GM18508 (cell line): ENCODE data around the gene INPP5J.
"Not testable (repeated sequence)": the region's sequence is repeated elsewhere in the genome, so short reads cannot be mapped to it uniquely, and the experiment has no call there.

Experiments used
- ATAC-seq: cut with Tn5 transposase; IDR thresholded peaks from one replicate; pipeline ENCODE4 v1.9.1; 2021; ENCODE audit warnings: moderate number of reproducible peaks; ENCODE audit not compliant: insufficient read depth, unreplicated experiment

Gene INPP5J

GRCh38 chr22:31142285-31142684 is 19.5 kb downstream of the INPP5J start:
- ATAC-seq: no peak

GRCh38 chr22:31143038-31143437 is 20.3 kb downstream of the INPP5J start:
- no peak for ATAC-seq

GRCh38 chr22:31143537-31143936 is 20.8 kb downstream of the INPP5J start:
- no peak for ATAC-seq

GRCh38 chr22:31144223-31144622 is 21.5 kb downstream of the INPP5J start:
- ATAC-seq: no peak

DNA sequence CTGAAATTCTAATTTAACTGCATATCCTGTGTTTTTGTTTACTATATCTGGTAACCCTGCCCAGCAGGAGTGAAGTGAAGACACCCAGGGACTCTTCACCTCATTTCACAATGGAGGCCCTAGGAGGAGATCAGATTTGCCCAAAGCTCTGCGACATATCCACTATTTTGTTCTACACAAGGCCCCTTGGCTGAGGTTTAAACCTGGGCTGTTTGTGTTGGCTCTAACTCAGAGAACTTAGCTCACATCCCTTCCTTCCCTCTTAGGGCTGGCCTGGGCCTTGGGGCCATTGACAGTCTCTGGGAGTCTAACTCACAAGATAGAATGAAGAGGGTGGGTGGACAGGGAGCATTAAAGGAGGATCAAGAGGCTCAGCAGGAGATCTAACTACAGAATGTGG is 25.7 kb downstream of the INPP5J start:
- ATAC-seq: no peak

- ATAC-seq: no peak
Observed at GRCh38 chr22:31148953-31149627, 26.3 kb downstream of the INPP5J start.

GRCh38 chr22:31150615-31151014 is 27.8 kb downstream of the INPP5J start:
- ATAC-seq: no peak

DNA sequence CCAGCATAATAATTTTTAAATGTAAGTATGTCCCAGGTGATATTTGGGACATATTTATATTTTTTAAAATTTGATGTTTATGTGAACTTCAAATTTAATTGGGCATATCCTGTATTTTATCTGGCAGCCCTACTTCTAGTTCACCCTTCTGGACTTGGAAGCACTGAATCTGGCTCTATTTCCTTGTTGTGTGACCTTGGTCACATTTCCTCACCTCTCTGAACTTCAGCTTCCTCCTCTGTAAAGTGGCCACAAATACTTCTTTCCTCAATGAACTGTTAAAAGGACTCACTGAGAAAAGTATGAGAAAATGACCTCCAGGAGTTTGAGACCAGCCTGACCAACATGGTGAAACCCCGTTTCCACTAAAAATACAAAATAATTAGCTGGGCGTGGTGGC is 29.1 kb downstream of the INPP5J start:
- ATAC-seq: no peak

DNA sequence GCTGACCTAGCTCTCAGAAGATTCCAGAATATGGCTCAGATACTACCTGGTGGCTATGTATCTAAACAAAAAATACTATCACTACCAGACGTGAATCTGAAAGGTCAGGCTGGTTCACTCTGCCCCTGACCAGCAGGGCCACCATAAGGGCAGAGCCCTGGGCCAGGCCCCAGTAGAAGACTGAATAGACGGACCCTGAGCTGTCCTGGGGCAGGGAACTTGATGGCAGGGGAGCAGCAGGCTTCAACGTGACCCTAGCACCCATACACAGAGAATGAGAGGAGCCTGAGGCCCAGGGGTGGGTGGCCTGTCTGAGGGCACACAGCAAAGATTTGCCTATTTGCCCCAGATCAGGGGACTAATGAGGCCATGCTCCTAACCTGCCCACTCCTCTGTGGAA is 30.6 kb downstream of the INPP5J start:
- no peak for ATAC-seq

GRCh38 chr22:31154975-31155374 is 32.2 kb downstream of the INPP5J start:
- no peak for ATAC-seq

DNA sequence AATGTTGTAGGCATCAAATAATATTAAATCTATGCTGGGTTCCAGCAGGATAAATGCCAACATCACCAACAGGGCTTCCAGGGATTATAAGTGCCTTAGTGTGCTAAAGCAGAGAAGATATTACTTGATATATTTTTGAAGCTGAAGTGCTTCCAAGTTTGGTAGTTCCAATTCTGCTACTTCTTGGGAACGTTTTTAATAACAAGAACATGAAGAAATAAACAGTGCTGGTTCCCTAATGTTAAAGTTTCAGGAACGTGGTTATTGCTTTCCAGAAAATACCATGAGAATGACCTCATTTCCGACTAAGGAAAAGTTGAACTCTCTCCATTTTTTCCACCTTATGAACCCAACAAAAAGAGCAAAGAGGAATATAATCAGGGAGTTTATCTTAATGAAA is 32.7 kb downstream of the INPP5J start:
- no peak for ATAC-seq

GRCh38 chr22:31160328-31160978 is 37.7 kb downstream of the INPP5J start:
- ATAC-seq: no peak

GRCh38 chr22:31161386-31161785 is 38.6 kb downstream of the INPP5J start:
- no peak for ATAC-seq

DNA sequence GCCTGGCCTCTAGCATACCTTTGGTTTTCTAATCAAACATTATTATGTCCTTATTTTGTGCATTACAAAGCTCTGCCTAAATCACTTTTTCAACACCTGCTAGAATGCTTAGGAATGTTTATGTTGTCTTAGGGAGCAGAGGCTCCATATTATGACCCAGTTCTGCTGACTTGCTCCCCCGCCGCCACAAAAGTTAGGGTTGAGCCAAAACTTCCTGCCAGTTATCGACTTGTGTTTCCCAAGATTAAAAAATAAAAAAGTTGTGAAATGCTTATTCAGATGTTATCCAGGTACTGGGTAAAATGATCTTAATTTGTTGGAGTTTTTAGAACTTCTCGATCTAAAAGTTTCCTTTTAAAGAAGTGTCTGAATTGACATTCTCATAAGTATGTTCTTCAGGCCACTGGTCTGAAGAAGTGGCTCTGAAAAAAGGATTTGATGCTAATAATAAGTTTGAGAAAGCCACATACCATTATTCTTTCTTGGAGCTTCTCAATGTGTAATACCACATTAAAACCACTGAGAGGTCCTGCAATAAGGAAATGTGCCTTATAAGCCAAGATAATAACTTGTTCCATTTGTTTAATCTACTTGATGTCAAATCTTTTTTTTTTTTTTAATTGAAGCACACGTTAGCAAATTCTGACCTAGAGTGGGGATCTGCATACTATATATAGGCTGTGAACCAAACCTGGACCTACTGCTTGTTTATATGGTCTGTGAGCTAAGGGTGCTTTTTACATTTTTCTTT is 39.4 kb downstream of the INPP5J start:
- no peak for ATAC-seq

- no peak for ATAC-seq
Observed at GRCh38 chr22:31170971-31171370, 48.2 kb downstream of the INPP5J start.

DNA sequence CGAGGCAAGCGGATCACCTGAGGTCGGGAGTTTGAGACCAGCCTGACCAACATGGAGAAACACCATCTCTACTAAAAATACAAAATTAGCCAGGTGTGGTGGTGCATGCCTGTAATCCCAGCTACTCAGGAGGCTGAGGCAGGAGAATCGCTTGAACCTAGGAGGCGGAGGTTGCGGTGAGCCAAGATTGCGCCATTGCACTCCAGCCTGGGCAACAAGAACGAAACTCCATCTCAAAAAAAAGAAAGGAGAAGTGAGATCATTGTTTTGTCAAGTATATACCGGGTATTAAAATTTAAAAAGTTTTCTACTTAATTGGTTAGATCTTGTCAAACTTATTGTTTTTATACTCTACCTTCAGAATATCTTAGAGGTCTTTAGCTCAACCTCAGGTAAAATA is 49.0 kb downstream of the INPP5J start:
- ATAC-seq: not testable (repeated sequence)

GRCh38 chr22:31173386-31174145 is 50.8 kb downstream of the INPP5J start:
- ATAC-seq: no peak

- ATAC-seq: no peak
Observed at GRCh38 chr22:31176923-31177322, 54.2 kb downstream of the INPP5J start.

DNA sequence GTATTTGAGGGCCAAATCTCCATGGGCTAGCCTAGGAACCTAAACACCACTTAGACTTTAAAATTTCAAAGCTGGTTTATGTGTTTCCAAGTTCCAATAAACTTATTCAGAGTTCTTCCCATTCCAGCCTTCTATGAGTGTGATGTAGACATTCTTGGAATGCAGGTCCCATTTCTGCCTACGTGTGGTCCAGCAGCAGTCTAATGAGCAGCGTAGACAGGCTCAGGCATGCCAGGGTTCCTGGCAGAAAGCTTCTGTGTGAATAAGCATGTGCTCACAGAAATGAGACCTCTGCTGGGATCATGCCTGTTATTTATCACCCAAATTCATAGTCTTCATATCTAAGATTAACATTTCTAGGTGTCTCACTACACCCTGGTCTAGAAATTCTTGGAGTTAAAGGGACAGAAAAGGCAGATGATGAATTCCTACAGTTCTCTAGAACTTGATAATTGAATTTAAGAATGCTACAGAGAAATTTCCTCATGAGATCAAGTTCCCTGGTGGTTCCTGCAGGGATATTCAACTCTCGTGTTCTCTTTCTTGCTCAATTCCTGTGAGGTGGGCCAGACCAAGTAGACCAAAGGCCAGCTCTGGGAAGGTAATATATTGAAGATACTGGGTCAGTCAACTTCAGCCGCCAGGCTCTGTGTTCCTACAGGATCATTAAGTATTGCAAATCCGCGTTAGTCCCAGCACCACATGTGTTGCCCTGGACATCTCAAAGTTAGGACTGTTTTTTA is 54.8 kb downstream of the INPP5J start:
- ATAC-seq: no peak

GRCh38 chr22:31178859-31179258 is 56.1 kb downstream of the INPP5J start:
- no peak for ATAC-seq
